Brain microvascular endothelial cell (primary cell): ENCODE data around the gene LTK.

ENCODE experiments used
- DNase-seq: peaks from one replicate; pipeline ENCODE4 v3.0.0-alpha.2; 2020
- H3K27ac ChIP-seq: fragments of 250-450 bp; sonication (Bioruptor Pico); 2 replicates; pipeline ENCODE4 v1.5.1; 2020; ENCODE audit warnings: mild to moderate bottlenecking, moderate library complexity
- H3K27me3 ChIP-seq: fragments of 250-450 bp; sonication (Bioruptor Pico); replicated peaks from 2 replicates; pipeline ENCODE4 v1.5.1; 2020; ENCODE audit warnings: mild to moderate bottlenecking
- H3K36me3 ChIP-seq: fragments of 250-450 bp; sonication (Bioruptor Pico); replicated peaks from 2 replicates; pipeline ENCODE4 v1.5.1; 2020; ENCODE audit warnings: mild to moderate bottlenecking
- H3K4me3 ChIP-seq: 2 replicates; pipeline ENCODE4 v1.5.1; 2011; ENCODE audit warnings: low read depth, mild to moderate bottlenecking, control low read depth, low read length, moderate library complexity
- in situ Hi-C: cut with HindIII; loops from 2 replicates; pipeline ENCODE4 v1.10.0; 2017; ENCODE audit warnings: low sequenced_read_pairs, low pct_ligation_motif_present
- TF ChIP-seq, protein P1 (sequence below): IDR thresholded peaks from 2 replicates; pipeline ENCODE4 v1.5.1; 2011; ENCODE audit warnings: low read depth, mild to moderate bottlenecking, moderate library complexity, low read length, control low read depth, inconsistent platforms; ENCODE audit errors: missing control alignments

The LTK gene

DNA sequence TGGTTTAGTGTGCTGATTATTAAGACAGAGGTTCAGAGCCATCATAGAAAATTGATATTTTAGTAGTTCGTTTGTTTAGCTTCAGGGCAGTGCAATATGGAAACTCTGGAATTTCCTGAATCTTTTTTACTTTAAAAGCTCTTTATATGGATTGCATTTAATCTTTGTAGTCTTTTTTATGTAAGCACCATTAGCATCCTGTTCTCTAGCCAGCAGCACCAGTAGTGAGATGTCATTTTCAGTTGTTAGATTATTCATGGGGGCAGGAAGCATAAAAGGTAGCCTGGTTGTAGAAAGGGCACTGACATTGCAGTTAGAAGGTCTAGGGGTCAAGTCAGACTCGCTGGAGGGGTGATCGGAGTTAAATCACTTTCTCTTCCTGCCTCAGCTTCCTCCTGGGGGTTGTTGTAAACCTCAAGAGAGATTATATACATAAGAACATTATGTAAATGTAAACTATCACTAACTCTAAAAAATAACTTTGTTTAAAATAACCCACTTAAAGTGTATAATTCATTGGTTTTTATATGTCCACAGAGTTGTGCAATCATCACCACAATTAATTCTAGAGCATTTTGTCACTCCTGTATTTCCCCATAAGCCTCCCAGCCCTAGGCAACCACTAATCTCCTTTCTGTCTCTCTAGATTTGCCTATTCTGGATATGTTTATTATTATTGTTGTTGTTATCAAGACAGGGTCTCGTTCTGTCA, 51.4 kb downstream of the LTK start:
- Histone ChIP-seq H3K27me3 (no peaks in the 10 kb centered on the region), H3K27ac (no peak overlapping the region), H3K4me3 (no peak overlapping the region), H3K36me3 (peaks cover 20% of the 10 kb centered on the region)
- in situ Hi-C loops: no loop called here
- TF ChIP-seq, protein P1, sequence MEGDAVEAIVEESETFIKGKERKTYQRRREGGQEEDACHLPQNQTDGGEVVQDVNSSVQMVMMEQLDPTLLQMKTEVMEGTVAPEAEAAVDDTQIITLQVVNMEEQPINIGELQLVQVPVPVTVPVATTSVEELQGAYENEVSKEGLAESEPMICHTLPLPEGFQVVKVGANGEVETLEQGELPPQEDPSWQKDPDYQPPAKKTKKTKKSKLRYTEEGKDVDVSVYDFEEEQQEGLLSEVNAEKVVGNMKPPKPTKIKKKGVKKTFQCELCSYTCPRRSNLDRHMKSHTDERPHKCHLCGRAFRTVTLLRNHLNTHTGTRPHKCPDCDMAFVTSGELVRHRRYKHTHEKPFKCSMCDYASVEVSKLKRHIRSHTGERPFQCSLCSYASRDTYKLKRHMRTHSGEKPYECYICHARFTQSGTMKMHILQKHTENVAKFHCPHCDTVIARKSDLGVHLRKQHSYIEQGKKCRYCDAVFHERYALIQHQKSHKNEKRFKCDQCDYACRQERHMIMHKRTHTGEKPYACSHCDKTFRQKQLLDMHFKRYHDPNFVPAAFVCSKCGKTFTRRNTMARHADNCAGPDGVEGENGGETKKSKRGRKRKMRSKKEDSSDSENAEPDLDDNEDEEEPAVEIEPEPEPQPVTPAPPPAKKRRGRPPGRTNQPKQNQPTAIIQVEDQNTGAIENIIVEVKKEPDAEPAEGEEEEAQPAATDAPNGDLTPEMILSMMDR: no peak
- no peak for DNase-seq
